HL-60 (cell line): ENCODE results near the gene EFCAB8.

Source experiments
- DNase-seq, 2 experiments: peaks; one replicate each; pipeline ENCODE4 v3.0.0-alpha.2; 2010 to 2020; ENCODE audit warnings: low read depth in 1 of 2, low spot score in 1 of 2
- H3K27ac ChIP-seq: fragments of 250-450 bp; sonication (Bioruptor Pico); replicated peaks from 2 replicates; pipeline ENCODE4 v1.5.1; 2020; ENCODE audit warnings: mild to moderate bottlenecking, moderate library complexity
- H3K27me3 ChIP-seq: fragments of 250-450 bp; sonication (Bioruptor Pico); 2 replicates; pipeline ENCODE4 v1.5.1; 2021; ENCODE audit warnings: mild to moderate bottlenecking, moderate library complexity; ENCODE audit not compliant: insufficient read depth, poor library complexity, severe bottlenecking
- H3K4me3 ChIP-seq: replicated peaks from 2 replicates; pipeline ENCODE4 v1.5.1; 2011; ENCODE audit warnings: mild to moderate bottlenecking, control low read depth, low read length; ENCODE audit not compliant: insufficient read depth
- CTCF ChIP-seq: IDR thresholded peaks from one replicate; pipeline ENCODE4 v1.5.1; 2011; ENCODE audit warnings: low read length, control low read depth, inconsistent platforms; ENCODE audit not compliant: insufficient read depth
- GABPA ChIP-seq: IDR thresholded peaks from 2 replicates; pipeline ENCODE4 v1.6.1; 2012; ENCODE audit warnings: low read depth
- POLR2AphosphoS5 ChIP-seq: IDR thresholded peaks from 2 replicates; pipeline ENCODE4 v1.6.1; 2012; ENCODE audit warnings: low read depth
- REST ChIP-seq: IDR thresholded peaks from 2 replicates; pipeline ENCODE4 v1.6.1; 2012; ENCODE audit warnings: low read depth; ENCODE audit not compliant: insufficient replicate concordance
- SPI1 ChIP-seq: IDR thresholded peaks from 2 replicates; pipeline ENCODE4 v1.6.1; 2012; ENCODE audit warnings: low read depth, mild to moderate bottlenecking, borderline replicate concordance

The EFCAB8 gene

DNA sequence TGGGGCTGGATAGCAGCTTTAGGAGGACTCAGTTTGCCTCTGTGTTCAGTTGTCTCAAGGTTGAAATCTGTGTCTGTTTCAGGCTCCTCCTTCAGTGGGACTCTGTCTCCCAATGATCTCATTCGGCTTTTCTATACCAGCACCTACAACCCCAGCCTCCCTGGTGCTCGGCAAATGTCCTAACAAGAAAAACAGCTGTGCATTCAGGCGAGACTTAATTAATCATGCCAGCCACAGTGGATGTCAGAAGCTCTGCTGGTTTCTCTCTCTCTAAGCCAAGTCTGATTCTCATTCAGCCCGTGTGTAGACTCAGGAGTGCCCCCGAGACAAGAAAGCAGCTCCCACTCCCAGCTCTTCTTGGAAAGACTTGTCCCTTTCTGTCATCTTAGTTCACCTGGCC is 98.7 kb downstream of the EFCAB8 start:
- H3K4me3 ChIP-seq: no peak overlapping the region
- no peak for DNase-seq
- TF ChIP-seq REST: no peak
- no peak for TF ChIP-seq GABPA
- TF ChIP-seq POLR2AphosphoS5: no peak
- TF ChIP-seq SPI1: no peak
- TF ChIP-seq CTCF: no peak
- no peak overlapping the region for H3K27ac ChIP-seq
- no peaks in the 10 kb centered on the region for H3K27me3 ChIP-seq

GRCh38 chr20:32958574-32958973 is 99.9 kb downstream of the EFCAB8 start:
- DNase-seq: no peak
- H3K27me3 ChIP-seq: no peaks in the 10 kb centered on the region
- TF ChIP-seq REST: no peak
- no peak for TF ChIP-seq GABPA
- no peak for TF ChIP-seq SPI1
- no peak for TF ChIP-seq POLR2AphosphoS5
- TF ChIP-seq CTCF: no peak
- no peak overlapping the region for H3K4me3 ChIP-seq
- H3K27ac ChIP-seq: no peak overlapping the region

GRCh38 chr20:32959351-32960221 is 100.9 kb downstream of the EFCAB8 start:
- Histone ChIP-seq H3K27me3 (no peaks in the 10 kb centered on the region), H3K4me3 (no peak overlapping the region), H3K27ac (no peak overlapping the region)
- DNase-seq: no peak
- TF ChIP-seq CTCF (no peak), GABPA (no peak), SPI1 (no peak), POLR2AphosphoS5 (no peak), REST (no peak)
